Spleen (tissue), 11 donors: ENCODE data around the gene EHBP1. TPM values are rescaled to one million over a fixed set of nuclear protein-coding genes. Genes with fewer than 3 reads are reported as not detected.

ENCODE experiments used
- DNase-seq: peaks from one replicate; pipeline ENCODE4 v3.0.0-alpha.2; 2020
- H3K27ac ChIP-seq, 8 donors: fragments of 200-600 bp; sonication (generic) in 7 of 8; 1 replicate in 4 of 8; 2 replicates in 4 of 8; pipeline versions ENCODE4 v1.5.0 to v1.8.0; 2016 to 2021; ENCODE audit warnings: inconsistent platforms in 4 of 8, mild to moderate bottlenecking in 4 of 8, moderate library complexity in 1 of 8
- H3K27me3 ChIP-seq, 7 donors: fragments of 200-600 bp; sonication (generic) in 6 of 7; replicated peaks in 1 of 7; 1 replicate in 4 of 7; 2 replicates in 3 of 7; pipeline versions ENCODE4 v1.5.0 to v1.8.0; 2016 to 2021; ENCODE audit warnings: inconsistent platforms in 3 of 7, mild to moderate bottlenecking in 1 of 7
- H3K36me3 ChIP-seq, 6 donors: fragments of 200-600 bp; sonication (generic) in 5 of 6; 1 replicate in 4 of 6; 2 replicates in 2 of 6; pipeline versions ENCODE4 v1.5.0 to v1.8.0; 2016 to 2021; ENCODE audit warnings: inconsistent platforms in 2 of 6
- H3K4me1 ChIP-seq, 6 donors: fragments of 200-600 bp; sonication (generic) in 5 of 6; 1 replicate in 3 of 6; 2 replicates in 3 of 6; pipeline versions ENCODE4 v1.5.0 to v1.8.0; 2016 to 2021; ENCODE audit warnings: inconsistent platforms in 3 of 6
- H3K4me3 ChIP-seq, 8 donors: fragments of 200-600 bp; sonication (generic) in 7 of 8; 1 replicate in 4 of 8; 2 replicates in 4 of 8; pipeline versions ENCODE4 v1.5.0 to v1.8.0; 2016 to 2021; ENCODE audit warnings: inconsistent platforms in 4 of 8, mild to moderate bottlenecking in 4 of 8, moderate library complexity in 2 of 8
- H3K9me3 ChIP-seq, 8 donors: fragments of 200-600 bp; sonication (generic) in 7 of 8; 1 replicate in 4 of 8; 2 replicates in 4 of 8; pipeline versions ENCODE4 v1.5.0 to v1.8.0; 2016 to 2021; ENCODE audit warnings: inconsistent platforms in 4 of 8
- POLR2A ChIP-seq, 3 donors: fragments of 450-650 bp; IDR thresholded peaks; one replicate each; pipeline ENCODE4 v1.5.1; 2017; ENCODE audit warnings: antibody characterized with exemption in 3 of 3, mild to moderate bottlenecking in 1 of 3
- POLR2AphosphoS5 ChIP-seq, 3 donors: sonication (generic); formaldehyde crosslinking; IDR thresholded peaks; one replicate each; pipeline ENCODE4 v1.5.1; 2017; ENCODE audit warnings: antibody characterized with exemption in 3 of 3
- WGBS, 5 donors: extraction: QIAGEN DNeasy Blood & Tissue Kit in 3 of 5; methylation state at CpG; one replicate each; pipeline versions ENCODE4 v1.1.5 to v1.1.7; 2013 to 2018; 5-methylcytosine and 5-hydroxymethylcytosine counted together
- intact Hi-C: fragments of 100-400 bp; cut with DNase I; formaldehyde crosslinking; loops from one replicate; pipeline ENCODE4 v1.15.0; 2023; ENCODE audit warnings: low total_unique reads
- polyA plus RNA-seq, 3 donors: library from polyadenylated mRNA; stranded (reverse); fragments of 200-250 nt; gene quantifications; one replicate each; pipeline ENCODE4 v1.2.1, GENCODE V29; 2013
- total RNA-seq, 7 donors: library from RNA; depleted of rRNA in 3 of 7; stranded (reverse); fragments of >200 nt in 3 of 7; fragmentation: NEBNext Ultra II Directional in 4 of 7; extraction: Animal tissue kit (Norgen Biotek cat#: 25700) in 4 of 7; gene quantifications; one replicate each; pipeline versions ENCODE4 v1.1.0 to v1.2.1, GENCODE V29; 2016 to 2021
- TF ChIP-seq, protein P1 (sequence below), 11 experiments: fragments of 200-600 bp in 7 of 11; fragments of 450-650 bp in 4 of 11; sonication (generic) in 4 of 11; IDR thresholded peaks in 8 of 11; conservative IDR thresholded peaks in 3 of 11; 1 replicate in 7 of 11; 2 replicates in 4 of 11; pipeline versions ENCODE4 v1.4.0 to v1.8.0; 2016 to 2021; ENCODE audit warnings: antibody characterized with exemption in 11 of 11, inconsistent platforms in 4 of 11, mild to moderate bottlenecking in 1 of 11
- donor health status: healthy with polysubstance abuse.
- donor health status: DM: no; HTN: no; CAD: no; lungs with moderate emphysema.
- donor health status: DM: no; HTN: no; CAD: no.
- donor health status: Bipolar disorder and iron deficiency.
- donor health status: healthy.
- donor health status: DM: no; HTN: no; CAD: no.
- donor health status: DM: yes; HTN: yes; CAD: no.

The EHBP1 gene
- total and polyA plus RNA-seq, 10 donors, result 5.0 to 44.2 (median 31.7) TPM

DNA sequence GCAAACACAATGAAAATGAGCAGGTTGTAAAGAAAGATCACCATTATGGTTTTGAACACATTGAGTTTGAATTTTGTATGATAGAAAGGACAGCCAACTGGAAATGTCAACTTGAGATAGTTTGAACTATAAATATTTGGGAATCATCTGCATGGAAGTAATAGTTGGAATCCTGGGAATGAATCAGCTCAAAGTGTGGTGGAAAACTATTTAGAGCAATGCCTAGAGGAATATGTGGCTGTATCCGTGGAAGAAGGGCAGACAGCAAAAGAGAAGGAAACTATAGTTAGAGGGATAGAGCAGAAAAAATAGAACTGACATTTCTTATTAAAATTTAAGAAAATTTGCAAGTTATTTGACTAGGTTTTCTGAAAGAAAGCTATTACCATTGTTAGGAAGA lies 232.6 kb downstream of the EHBP1 start:
- Histone ChIP-seq H3K27me3 (no peaks in the 10 kb centered on the region), H3K27ac (no peak overlapping the region), H3K36me3 (peaks cover 0 to 5% (median 0%) of the 10 kb centered on the region in 6 donors), H3K4me1 (no peaks in the 10 kb centered on the region), H3K4me3 (no peak overlapping the region), H3K9me3 (no peaks in the 10 kb centered on the region)
- TF ChIP-seq, protein P1, sequence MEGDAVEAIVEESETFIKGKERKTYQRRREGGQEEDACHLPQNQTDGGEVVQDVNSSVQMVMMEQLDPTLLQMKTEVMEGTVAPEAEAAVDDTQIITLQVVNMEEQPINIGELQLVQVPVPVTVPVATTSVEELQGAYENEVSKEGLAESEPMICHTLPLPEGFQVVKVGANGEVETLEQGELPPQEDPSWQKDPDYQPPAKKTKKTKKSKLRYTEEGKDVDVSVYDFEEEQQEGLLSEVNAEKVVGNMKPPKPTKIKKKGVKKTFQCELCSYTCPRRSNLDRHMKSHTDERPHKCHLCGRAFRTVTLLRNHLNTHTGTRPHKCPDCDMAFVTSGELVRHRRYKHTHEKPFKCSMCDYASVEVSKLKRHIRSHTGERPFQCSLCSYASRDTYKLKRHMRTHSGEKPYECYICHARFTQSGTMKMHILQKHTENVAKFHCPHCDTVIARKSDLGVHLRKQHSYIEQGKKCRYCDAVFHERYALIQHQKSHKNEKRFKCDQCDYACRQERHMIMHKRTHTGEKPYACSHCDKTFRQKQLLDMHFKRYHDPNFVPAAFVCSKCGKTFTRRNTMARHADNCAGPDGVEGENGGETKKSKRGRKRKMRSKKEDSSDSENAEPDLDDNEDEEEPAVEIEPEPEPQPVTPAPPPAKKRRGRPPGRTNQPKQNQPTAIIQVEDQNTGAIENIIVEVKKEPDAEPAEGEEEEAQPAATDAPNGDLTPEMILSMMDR (IDR thresholded peaks at IDR 0.05 in 8 of 11, conservative IDR thresholded peaks at IDR 0.05 in 3 of 11), result no peak
- TF ChIP-seq POLR2A (IDR thresholded peaks at IDR 0.05), result no peak
- no peak for TF ChIP-seq POLR2AphosphoS5 (IDR thresholded peaks at IDR 0.05)
- DNase-seq, result no peak
- 85 to 100% (median 93%) methylated on average over 1 of the region's 1 CpG for WGBS, 5 donors
- intact Hi-C loops, result no loop called here

DNA sequence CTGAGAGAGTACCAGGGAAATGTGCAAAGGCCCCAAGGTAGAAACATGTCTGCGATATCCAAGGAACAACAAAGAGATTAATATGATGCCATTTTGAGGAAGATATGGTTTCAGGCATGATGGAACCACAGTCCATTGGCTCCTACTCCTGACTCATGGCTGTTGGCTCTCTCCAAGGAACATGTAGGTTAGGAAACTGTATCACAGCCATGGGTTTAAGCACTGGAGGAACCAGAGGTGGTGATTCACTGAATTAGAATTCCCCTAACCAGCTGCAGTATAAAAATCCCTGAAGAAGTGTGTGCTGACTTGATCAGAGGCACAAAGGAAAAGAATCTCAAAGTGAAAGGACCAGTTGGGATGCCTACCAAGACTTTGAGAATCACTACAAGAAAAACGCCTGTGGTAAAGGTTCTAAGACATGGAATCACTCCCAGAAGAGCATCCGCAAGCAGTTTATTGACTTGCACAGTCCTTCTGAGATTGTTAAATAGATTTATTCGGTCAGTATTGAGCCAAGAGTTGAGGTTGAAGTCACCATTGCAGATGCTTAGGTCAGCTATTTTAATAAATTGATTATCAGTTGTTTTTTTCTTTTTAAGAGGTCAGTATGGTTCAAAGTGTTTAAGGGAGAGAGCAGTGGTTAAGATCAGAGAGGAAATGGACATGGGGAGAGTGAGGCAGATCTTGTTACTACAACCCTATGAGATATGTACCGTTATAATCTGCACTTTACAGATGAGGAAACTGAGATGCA lies 234.4 kb downstream of the EHBP1 start:
- TF ChIP-seq, protein P1 (IDR thresholded peaks at IDR 0.05 in 8 of 11, conservative IDR thresholded peaks at IDR 0.05 in 3 of 11), result no peak
- TF ChIP-seq POLR2A (IDR thresholded peaks at IDR 0.05), result no peak
- TF ChIP-seq POLR2AphosphoS5 (IDR thresholded peaks at IDR 0.05), result no peak
- intact Hi-C loops, result no loop called here
- 84 to 95% (median 89%) methylated on average over 5 of the region's 5 CpGs for WGBS, 5 donors
- H3K9me3 ChIP-seq, result no peaks in the 10 kb centered on the region
- no peak for DNase-seq
- H3K27me3 ChIP-seq, result no peaks in the 10 kb centered on the region
- H3K36me3 ChIP-seq, result peaks cover 0 to 21% (median 0%) of the 10 kb centered on the region in 6 donors
- H3K27ac ChIP-seq, result no peak overlapping the region
- H3K4me3 ChIP-seq, result no peak overlapping the region
- no peaks in the 10 kb centered on the region for H3K4me1 ChIP-seq

DNA sequence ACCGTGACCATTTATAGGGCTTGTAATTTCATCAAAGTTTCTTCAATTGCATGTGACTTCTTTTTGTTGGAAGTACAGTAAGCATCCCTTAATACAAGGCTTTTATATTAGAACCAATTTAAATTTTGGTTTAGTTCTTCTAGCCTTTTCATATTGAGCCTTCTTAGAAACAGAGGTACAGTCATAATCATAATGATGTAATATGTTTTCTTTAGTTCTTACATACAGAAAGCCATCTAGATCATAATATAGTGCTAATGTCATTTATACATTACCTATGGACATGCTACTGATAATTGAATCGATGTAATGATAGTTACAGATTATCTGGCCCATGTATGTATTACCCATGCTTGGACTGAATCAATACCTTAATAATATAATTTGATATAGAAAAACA lies 235.2 kb downstream of the EHBP1 start:
- no peak for DNase-seq
- WGBS, 5 donors, result 92 to 97% (median 92%) methylated on average over 2 of the region's 2 CpGs
- TF ChIP-seq POLR2A (IDR thresholded peaks at IDR 0.05) (no peak), POLR2AphosphoS5 (IDR thresholded peaks at IDR 0.05) (no peak)
- TF ChIP-seq, protein P1 (IDR thresholded peaks at IDR 0.05 in 8 of 11, conservative IDR thresholded peaks at IDR 0.05 in 3 of 11), result no peak

GRCh38 chr2:62941413-62941812 lies 235.9 kb downstream of the EHBP1 start:
- TF ChIP-seq POLR2A (IDR thresholded peaks at IDR 0.05), result no peak
- no peaks in the 10 kb centered on the region for H3K27me3 ChIP-seq
- no peak for DNase-seq

More for the DNA sequence above, 235.2 kb downstream of the EHBP1 start:
- H3K4me3 ChIP-seq, result no peak overlapping the region
- no peaks in the 10 kb centered on the region for H3K9me3 ChIP-seq
- H3K4me1 ChIP-seq, result no peaks in the 10 kb centered on the region
- intact Hi-C loops, result no loop called here
- no peaks in the 10 kb centered on the region for H3K27me3 ChIP-seq
- peaks cover 0 to 24% (median 0%) of the 10 kb centered on the region in 6 donors for H3K36me3 ChIP-seq
- H3K27ac ChIP-seq, result no peak overlapping the region

More at GRCh38 chr2:62941413-62941812, 235.9 kb downstream of the EHBP1 start:
- no peaks in the 10 kb centered on the region for H3K9me3 ChIP-seq
- 91 to 97% (median 94%) methylated on average over 2 of the region's 2 CpGs for WGBS, 5 donors
- intact Hi-C loops, result no loop called here
- H3K27ac ChIP-seq, result no peak overlapping the region
- H3K4me1 ChIP-seq, result no peaks in the 10 kb centered on the region
- peaks cover 0 to 25% (median 0%) of the 10 kb centered on the region in 6 donors for H3K36me3 ChIP-seq
- H3K4me3 ChIP-seq, result no peak overlapping the region
